ENCODE data around the gene KIF2C. TPM values are rescaled to one million over a fixed set of nuclear protein-coding genes. Genes with fewer than 3 reads are reported as not detected.

KIF2C gene
- total and polyA plus RNA-seq, 2 experiments from 2014 or later: 5.8 to 6.7 TPM

DNA sequence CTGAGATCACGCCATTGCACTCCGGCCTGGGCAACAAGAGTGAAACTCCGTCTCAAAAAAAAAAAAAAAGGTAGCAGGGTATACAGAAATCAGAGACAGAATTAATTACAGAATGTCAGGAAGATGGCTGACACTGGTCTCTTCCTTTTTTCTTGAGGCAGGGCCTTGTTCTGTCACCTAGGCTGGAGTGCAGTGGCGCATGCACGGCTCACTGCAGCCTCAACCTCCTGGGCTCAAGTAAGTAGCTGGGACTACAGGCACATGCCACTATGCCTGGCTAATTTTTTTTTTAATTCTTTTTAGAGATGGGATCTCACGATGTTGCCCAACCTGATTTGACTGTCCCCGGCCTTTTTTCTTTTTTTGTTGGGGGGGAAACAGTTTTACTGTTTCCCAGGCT is 25.1 kb upstream of the KIF2C start:
- Histone ChIP-seq H4K20me1 (ENCODE audit: insufficient read depth, poor library complexity, severe bottlenecking) (no peaks in the 10 kb centered on the region), H2AFZ (no peak overlapping the region)
- 93% methylated on average over 7 of the region's 7 CpGs for WGBS (ENCODE audit: low lambda C conversion rate, missing lambda C conversion rate)

DNA sequence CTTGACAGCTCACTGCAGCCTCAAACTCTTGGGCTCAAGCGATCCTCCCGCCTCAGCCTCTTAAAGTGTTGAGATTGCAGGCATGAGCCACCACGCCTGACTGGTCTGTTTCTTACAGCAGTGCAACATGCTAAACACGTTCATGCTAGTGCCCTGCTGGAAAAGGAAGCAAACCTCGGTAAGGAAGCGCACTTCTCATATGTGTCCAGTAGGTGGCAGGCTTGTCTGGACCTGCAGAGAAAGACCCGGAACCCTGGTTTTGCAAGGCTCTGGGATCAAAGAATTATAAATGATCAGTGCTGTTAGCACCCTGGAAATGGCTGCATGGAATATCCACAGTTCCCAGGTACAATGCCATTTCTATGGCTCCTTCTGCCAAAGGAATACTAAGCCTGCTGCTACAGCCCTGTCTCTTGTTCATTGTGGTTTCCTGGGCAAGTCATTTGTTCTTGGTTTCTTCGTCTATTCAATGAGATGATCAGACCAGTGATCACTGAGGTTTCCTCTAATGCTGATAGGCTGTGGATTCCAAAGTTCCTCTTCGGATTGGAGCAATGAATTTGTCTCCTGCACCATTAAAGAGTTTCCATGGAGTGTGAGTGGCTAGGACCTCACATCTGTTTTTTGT is 24.6 kb upstream of the KIF2C start:
- Histone ChIP-seq H2AFZ (no peak overlapping the region), H3K79me2 (no peaks in the 10 kb centered on the region), H3K4me3 (no peak overlapping the region), H3K27me3 (no peaks in the 10 kb centered on the region), H3K36me3 (replicated peaks; ENCODE audit: insufficient read depth, low read depth) (no peaks in the 10 kb centered on the region), H3K4me1 (ENCODE audit: insufficient read depth) (no peaks in the 10 kb centered on the region), H3K4me2 (no peak overlapping the region), H3K27ac (no peak overlapping the region), H4K20me1 (ENCODE audit: insufficient read depth, poor library complexity, severe bottlenecking) (no peaks in the 10 kb centered on the region), H3K9me3 (ENCODE audit: low read depth) (no peaks in the 10 kb centered on the region), H3K9me2 (replicated peaks; ENCODE audit: insufficient read depth) (no peaks in the 10 kb centered on the region)
- WGBS (ENCODE audit: low lambda C conversion rate, missing lambda C conversion rate): 20% methylated on average over 9 of the region's 9 CpGs
- TF ChIP-seq EZH2 (IDR thresholded peaks at IDR 0.05; ENCODE audit: borderline replicate concordance): no peak
- TF ChIP-seq, protein P1, sequence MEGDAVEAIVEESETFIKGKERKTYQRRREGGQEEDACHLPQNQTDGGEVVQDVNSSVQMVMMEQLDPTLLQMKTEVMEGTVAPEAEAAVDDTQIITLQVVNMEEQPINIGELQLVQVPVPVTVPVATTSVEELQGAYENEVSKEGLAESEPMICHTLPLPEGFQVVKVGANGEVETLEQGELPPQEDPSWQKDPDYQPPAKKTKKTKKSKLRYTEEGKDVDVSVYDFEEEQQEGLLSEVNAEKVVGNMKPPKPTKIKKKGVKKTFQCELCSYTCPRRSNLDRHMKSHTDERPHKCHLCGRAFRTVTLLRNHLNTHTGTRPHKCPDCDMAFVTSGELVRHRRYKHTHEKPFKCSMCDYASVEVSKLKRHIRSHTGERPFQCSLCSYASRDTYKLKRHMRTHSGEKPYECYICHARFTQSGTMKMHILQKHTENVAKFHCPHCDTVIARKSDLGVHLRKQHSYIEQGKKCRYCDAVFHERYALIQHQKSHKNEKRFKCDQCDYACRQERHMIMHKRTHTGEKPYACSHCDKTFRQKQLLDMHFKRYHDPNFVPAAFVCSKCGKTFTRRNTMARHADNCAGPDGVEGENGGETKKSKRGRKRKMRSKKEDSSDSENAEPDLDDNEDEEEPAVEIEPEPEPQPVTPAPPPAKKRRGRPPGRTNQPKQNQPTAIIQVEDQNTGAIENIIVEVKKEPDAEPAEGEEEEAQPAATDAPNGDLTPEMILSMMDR (IDR thresholded peaks at IDR 0.05; ENCODE audit: poor library complexity): peak; percentile 91
- peak; percentile 86 for DNase-seq (ENCODE audit: low spot score)

More for the DNA sequence above, 25.1 kb upstream of the KIF2C start:
- Histone ChIP-seq H3K9me2 (replicated peaks; ENCODE audit: insufficient read depth) (no peaks in the 10 kb centered on the region), H3K4me1 (ENCODE audit: insufficient read depth) (no peaks in the 10 kb centered on the region), H3K4me3 (no peak overlapping the region), H3K9me3 (ENCODE audit: low read depth) (no peaks in the 10 kb centered on the region), H3K79me2 (no peaks in the 10 kb centered on the region), H3K36me3 (replicated peaks; ENCODE audit: insufficient read depth, low read depth) (no peaks in the 10 kb centered on the region), H3K4me2 (no peak overlapping the region), H3K27ac (no peak overlapping the region), H3K27me3 (no peaks in the 10 kb centered on the region)
- DNase-seq (ENCODE audit: low spot score): no peak
- TF ChIP-seq EZH2 (IDR thresholded peaks at IDR 0.05; ENCODE audit: borderline replicate concordance) (no peak), EZH2phosphoT487 (IDR thresholded peaks at IDR 0.05; ENCODE audit: low read depth, severe bottlenecking, unreplicated experiment) (no peak)
- TF ChIP-seq, protein P1 (IDR thresholded peaks at IDR 0.05; ENCODE audit: poor library complexity): no peak

DNA sequence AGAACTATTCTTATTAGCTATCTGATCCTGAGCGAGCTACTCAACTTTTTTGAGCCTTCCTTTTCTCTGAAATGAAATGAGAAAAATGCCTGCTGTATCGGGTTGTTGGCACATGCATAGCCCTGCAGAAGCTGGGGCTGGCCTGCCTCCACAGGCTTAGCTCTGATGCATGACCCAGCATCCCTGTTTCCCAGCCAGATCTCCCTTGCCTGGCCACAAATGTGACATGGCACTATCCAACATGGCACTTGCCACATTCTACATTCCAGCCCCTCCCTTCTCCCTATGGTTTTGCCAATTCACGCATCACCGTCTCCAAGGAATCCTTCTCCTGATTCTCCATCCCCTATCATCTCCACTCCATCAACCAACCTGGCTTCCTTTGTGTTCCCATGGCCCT is 22.5 kb upstream of the KIF2C start:
- H3K4me1 ChIP-seq (ENCODE audit: insufficient read depth): no peaks in the 10 kb centered on the region
- H3K4me3 ChIP-seq: no peak overlapping the region
- no peaks in the 10 kb centered on the region for H4K20me1 ChIP-seq (ENCODE audit: insufficient read depth, poor library complexity, severe bottlenecking)
- H3K9me3 ChIP-seq (ENCODE audit: low read depth): no peaks in the 10 kb centered on the region
- no peaks in the 10 kb centered on the region for H3K36me3 ChIP-seq (replicated peaks; ENCODE audit: insufficient read depth, low read depth)
- H3K27ac ChIP-seq: no peak overlapping the region
- 98% methylated on average over 4 of the region's 4 CpGs for WGBS (ENCODE audit: low lambda C conversion rate, missing lambda C conversion rate)
- no peaks in the 10 kb centered on the region for H3K79me2 ChIP-seq
- TF ChIP-seq, protein P1 (IDR thresholded peaks at IDR 0.05; ENCODE audit: poor library complexity): no peak
- TF ChIP-seq EZH2phosphoT487 (IDR thresholded peaks at IDR 0.05; ENCODE audit: low read depth, severe bottlenecking, unreplicated experiment) (no peak), EZH2 (IDR thresholded peaks at IDR 0.05; ENCODE audit: borderline replicate concordance) (no peak)
- no peak for DNase-seq (ENCODE audit: low spot score)
- H2AFZ ChIP-seq: no peak overlapping the region
- no peak overlapping the region for H3K4me2 ChIP-seq
- no peaks in the 10 kb centered on the region for H3K9me2 ChIP-seq (replicated peaks; ENCODE audit: insufficient read depth)
- H3K27me3 ChIP-seq: no peaks in the 10 kb centered on the region

Data from hepatocyte (in vitro differentiated cells).